ENCODE data around the gene CWC25. TPM values are rescaled to one million over a fixed set of nuclear protein-coding genes. Genes with fewer than 3 reads are reported as not detected.

CWC25 gene
- total RNA-seq, 1 experiment from 2014 or later: 18.2 TPM

DNA sequence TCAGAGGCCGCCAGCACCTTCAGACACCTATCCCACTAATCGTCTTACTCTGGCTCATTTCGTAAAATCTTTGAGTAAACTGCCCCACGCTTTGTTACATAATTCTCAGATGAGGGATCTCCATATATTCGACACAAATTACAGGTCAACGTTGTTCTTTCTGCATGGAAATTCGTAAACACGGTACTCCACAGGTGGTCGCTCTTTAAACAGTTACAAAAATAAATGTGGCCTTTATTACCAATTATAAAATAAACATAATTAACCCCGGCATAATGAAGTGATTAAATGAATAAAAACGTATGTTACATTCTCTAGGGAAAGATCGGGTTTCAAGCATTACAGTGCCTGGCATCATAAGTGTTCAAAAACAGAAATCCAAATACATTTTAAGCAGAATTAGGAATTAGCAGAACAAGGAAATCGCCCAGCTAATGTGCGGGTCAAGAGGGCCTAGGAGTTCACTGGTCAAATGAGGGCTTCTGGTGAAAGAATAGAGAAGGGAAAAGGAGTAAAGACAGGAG, 24.8 kb downstream of the CWC25 start:
- CTCF ChIA-PET: interaction anchor here (0.6 to 1.1 kb wide), 4 partner anchors 38 to 242 kb away, joined by 3 to 5 read pairs (median 4); no protein-coding TSS in a partner anchor
- Mint-ChIP-seq H3K27me3 (ENCODE audit: insufficient read depth, unreplicated experiment) (no peaks in the 10 kb centered on the region), H3K36me3 (ENCODE audit: insufficient read depth, unreplicated experiment) (peaks cover 70% of the 10 kb centered on the region), H3K27ac (ENCODE audit: unreplicated experiment) (peak overlapping the region; percentile 68), H3K4me3 (ENCODE audit: unreplicated experiment) (peak overlapping the region; percentile 93), H3K9me3 (ENCODE audit: unreplicated experiment) (no peaks in the 10 kb centered on the region), H3K4me1 (ENCODE audit: low read depth, unreplicated experiment) (peaks cover 28% of the 10 kb centered on the region)
- BruUV-seq (replicated peaks): TSS peak; percentile 97
- TF ChIP-seq, protein P1, sequence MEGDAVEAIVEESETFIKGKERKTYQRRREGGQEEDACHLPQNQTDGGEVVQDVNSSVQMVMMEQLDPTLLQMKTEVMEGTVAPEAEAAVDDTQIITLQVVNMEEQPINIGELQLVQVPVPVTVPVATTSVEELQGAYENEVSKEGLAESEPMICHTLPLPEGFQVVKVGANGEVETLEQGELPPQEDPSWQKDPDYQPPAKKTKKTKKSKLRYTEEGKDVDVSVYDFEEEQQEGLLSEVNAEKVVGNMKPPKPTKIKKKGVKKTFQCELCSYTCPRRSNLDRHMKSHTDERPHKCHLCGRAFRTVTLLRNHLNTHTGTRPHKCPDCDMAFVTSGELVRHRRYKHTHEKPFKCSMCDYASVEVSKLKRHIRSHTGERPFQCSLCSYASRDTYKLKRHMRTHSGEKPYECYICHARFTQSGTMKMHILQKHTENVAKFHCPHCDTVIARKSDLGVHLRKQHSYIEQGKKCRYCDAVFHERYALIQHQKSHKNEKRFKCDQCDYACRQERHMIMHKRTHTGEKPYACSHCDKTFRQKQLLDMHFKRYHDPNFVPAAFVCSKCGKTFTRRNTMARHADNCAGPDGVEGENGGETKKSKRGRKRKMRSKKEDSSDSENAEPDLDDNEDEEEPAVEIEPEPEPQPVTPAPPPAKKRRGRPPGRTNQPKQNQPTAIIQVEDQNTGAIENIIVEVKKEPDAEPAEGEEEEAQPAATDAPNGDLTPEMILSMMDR (IDR thresholded peaks at IDR 0.05; ENCODE audit: insufficient read depth in 1 of 2, low read depth in 1 of 2, low read length in 1 of 2, severe bottlenecking in 1 of 2, unreplicated experiment in 1 of 2): no peak
- H3K9me3 ChIP-seq: no peaks in the 10 kb centered on the region
- H3K4me3 ChIP-seq (ENCODE audit: low read depth, low read length): peak overlapping the region; percentile 97
- no peaks in the 10 kb centered on the region for H3K27me3 ChIP-seq (replicated peaks; ENCODE audit: control insufficient read depth, insufficient read depth, low read length)
- DNase-seq: no peak
- intact Hi-C loops (cut with micrococcal nuclease; ENCODE audit: unreplicated experiment): loop anchor here (1.0 to 5.0 kb wide), 2 partner anchors 25 to 67 kb away; partner anchors contain the start of gene CWC25
- H3K4me1 ChIP-seq: peaks cover 10% of the 10 kb centered on the region
- POLR2A ChIA-PET: interaction anchor here (0.7 to 1.5 kb wide), 3 partner anchors 25 to 86 kb away, joined by 3 read pairs; partner anchors contain the start of gene CWC25
- 0 out of 2 replicates have a peak, but pooled peaks cover 2% of the 10 kb centered on the region for H3K36me3 ChIP-seq (ENCODE audit: control insufficient read depth, insufficient read depth, low read length)

DNA sequence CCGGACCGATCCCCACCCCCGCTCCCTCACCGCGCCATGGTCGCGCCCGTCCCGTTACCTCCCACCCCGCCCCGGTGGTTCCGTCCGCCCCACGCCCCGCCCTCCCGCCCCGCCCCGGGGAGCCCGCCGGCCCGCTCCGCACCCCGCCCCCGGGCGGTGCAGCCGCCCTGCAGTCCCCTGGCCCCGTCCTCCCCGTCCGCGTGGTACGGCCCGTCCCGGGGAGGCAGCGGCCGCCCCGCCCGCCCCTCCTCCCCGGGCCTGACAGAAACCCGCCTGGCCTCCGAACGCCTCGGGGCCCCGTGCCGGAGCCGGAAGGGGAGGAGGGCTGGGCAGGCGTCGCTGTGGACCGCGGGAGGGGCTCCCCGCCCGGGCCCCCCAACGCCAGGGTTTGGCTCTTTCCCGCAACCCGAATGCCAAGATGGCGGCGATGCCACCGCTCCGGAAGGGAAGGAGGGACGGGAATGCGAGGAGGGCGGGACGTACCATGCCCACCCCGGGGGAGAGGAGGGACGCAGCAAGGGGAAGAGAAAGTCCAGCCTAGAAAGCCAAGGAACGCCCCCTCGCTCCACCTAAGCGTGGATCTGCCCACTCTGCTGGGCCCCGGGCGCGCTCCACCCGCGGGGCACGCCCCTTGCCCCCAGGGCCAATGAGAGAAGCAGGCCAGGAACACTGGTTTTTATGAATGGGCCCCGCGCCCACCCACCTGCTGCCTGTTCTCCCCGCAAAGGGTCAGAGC, 25.5 kb downstream of the CWC25 start, which contains the start of gene PIP4K2B:
Gene PIP4K2B, minus strand, starts transcription at position 56 of the 736 bp plus-strand sequence. CDS start 132 bp downstream, outside the sequence.
- Histone ChIP-seq H3K4me3 (ENCODE audit: low read depth, low read length) (peak within 1 kb of the TSS; percentile 97), H3K9me3 (no peaks in the 10 kb centered on the region), H3K4me1 (peaks cover 10% of the 10 kb centered on the region), H3K36me3 (ENCODE audit: control insufficient read depth, insufficient read depth, low read length) (0 out of 2 replicates have a peak, but pooled peaks cover 2% of the 10 kb centered on the region), H3K27me3 (replicated peaks; ENCODE audit: control insufficient read depth, insufficient read depth, low read length) (no peaks in the 10 kb centered on the region)
- peaks cover 67% of the 10 kb centered on the region for H3K36me3 Mint-ChIP-seq (ENCODE audit: insufficient read depth, unreplicated experiment)
- peak within 1 kb of the TSS; percentile 91 for H3K27ac Mint-ChIP-seq (ENCODE audit: unreplicated experiment)
- H3K9me3 Mint-ChIP-seq (ENCODE audit: unreplicated experiment): no peaks in the 10 kb centered on the region
- peak within 1 kb of the TSS; percentile 93 for H3K4me3 Mint-ChIP-seq (ENCODE audit: unreplicated experiment)
- H3K27me3 Mint-ChIP-seq (ENCODE audit: insufficient read depth, unreplicated experiment): no peaks in the 10 kb centered on the region
- POLR2A ChIA-PET: interaction anchor here (0.7 to 1.5 kb wide), 3 partner anchors 26 to 87 kb away, joined by 3 read pairs; partner anchors contain the start of gene CWC25
- CTCF ChIA-PET: interaction anchor here (0.6 to 1.1 kb wide), 5 partner anchors 38 to 255 kb away, joined by 3 to 5 read pairs (median 4); no protein-coding TSS in a partner anchor
- intact Hi-C loops (cut with micrococcal nuclease; ENCODE audit: unreplicated experiment): loop anchor here (1.0 to 5.0 kb wide), 3 partner anchors 26 to 68 kb away; partner anchors contain the start of genes CWC25 and PSMB3
- BruUV-seq (replicated peaks): no TSS peak
- H3K4me1 Mint-ChIP-seq (ENCODE audit: low read depth, unreplicated experiment): peaks cover 28% of the 10 kb centered on the region
- peak; percentile 98 to 99 for DNase-seq
- TF ChIP-seq, protein P1 (IDR thresholded peaks at IDR 0.05; ENCODE audit: insufficient read depth in 1 of 2, low read depth in 1 of 2, low read length in 1 of 2, severe bottlenecking in 1 of 2, unreplicated experiment in 1 of 2): no peak
